ENCODE results near the gene ISCU. TPM values are rescaled to one million over a fixed set of nuclear protein-coding genes. Genes with fewer than 3 reads are reported as not detected.

Gene ISCU
- total RNA-seq, 1 donor, result 184 TPM

- Histone ChIP-seq H4K20me1 (ENCODE audit: insufficient read depth, low read length) (no peaks in the 10 kb centered on the region), H3K27ac (ENCODE audit: low read depth, low read length) (no peak overlapping the region), H3K4me2 (ENCODE audit: insufficient read depth, low read length) (no peak overlapping the region), H3K79me2 (ENCODE audit: insufficient read depth, low read length) (peaks cover 22% of the 10 kb centered on the region), H2AFZ (ENCODE audit: low read length) (no peak overlapping the region), H3K36me3 (ENCODE audit: insufficient read depth, low read length) (peaks cover 54% of the 10 kb centered on the region), H3K4me1 (ENCODE audit: insufficient read depth, low read length) (peaks cover 8% of the 10 kb centered on the region), H3K9me3 (ENCODE audit: low read depth, low read length) (no peaks in the 10 kb centered on the region), H3K27me3 (ENCODE audit: insufficient read depth, low read length) (no peaks in the 10 kb centered on the region), H3K4me3 (ENCODE audit: insufficient read depth, low read length) (no peak overlapping the region)
- DNase-seq (ENCODE audit: insufficient read length, low spot score, missing footprints), result no peak
- no peak for TF ChIP-seq CTCF (IDR thresholded peaks at IDR 0.05; ENCODE audit: extremely low read depth, low read depth, low read length)
These were observed 44.2 kb upstream of the ISCU start for GRCh38 chr12:108518101-108518715.

- Histone ChIP-seq H3K79me2 (ENCODE audit: insufficient read depth, low read length) (peaks cover 22% of the 10 kb centered on the region), H3K4me2 (ENCODE audit: insufficient read depth, low read length) (no peak overlapping the region), H3K36me3 (ENCODE audit: insufficient read depth, low read length) (peaks cover 61% of the 10 kb centered on the region), H3K27ac (ENCODE audit: low read depth, low read length) (no peak overlapping the region), H3K4me1 (ENCODE audit: insufficient read depth, low read length) (peaks cover 8% of the 10 kb centered on the region), H3K4me3 (ENCODE audit: insufficient read depth, low read length) (no peak overlapping the region), H2AFZ (ENCODE audit: low read length) (no peak overlapping the region), H4K20me1 (ENCODE audit: insufficient read depth, low read length) (no peaks in the 10 kb centered on the region), H3K9me3 (ENCODE audit: low read depth, low read length) (no peaks in the 10 kb centered on the region), H3K27me3 (ENCODE audit: insufficient read depth, low read length) (no peaks in the 10 kb centered on the region)
- no peak for TF ChIP-seq CTCF (IDR thresholded peaks at IDR 0.05; ENCODE audit: extremely low read depth, low read depth, low read length)
- DNase-seq (ENCODE audit: insufficient read length, low spot score, missing footprints), result no peak
These were observed 43.5 kb upstream of the ISCU start for GRCh38 chr12:108518716-108519496.

- no peak for DNase-seq (ENCODE audit: insufficient read length, low spot score, missing footprints)
- H3K36me3 ChIP-seq (ENCODE audit: insufficient read depth, low read length), result peaks cover 68% of the 10 kb centered on the region
- H3K4me2 ChIP-seq (ENCODE audit: insufficient read depth, low read length), result no peak overlapping the region
- H3K9me3 ChIP-seq (ENCODE audit: low read depth, low read length), result no peaks in the 10 kb centered on the region
- H3K79me2 ChIP-seq (ENCODE audit: insufficient read depth, low read length), result peaks cover 27% of the 10 kb centered on the region
- H3K4me3 ChIP-seq (ENCODE audit: insufficient read depth, low read length), result no peak overlapping the region
- no peak overlapping the region for H2AFZ ChIP-seq (ENCODE audit: low read length)
- no peak overlapping the region for H3K27ac ChIP-seq (ENCODE audit: low read depth, low read length)
- no peaks in the 10 kb centered on the region for H3K27me3 ChIP-seq (ENCODE audit: insufficient read depth, low read length)
- H4K20me1 ChIP-seq (ENCODE audit: insufficient read depth, low read length), result no peaks in the 10 kb centered on the region
- no peak for TF ChIP-seq CTCF (IDR thresholded peaks at IDR 0.05; ENCODE audit: extremely low read depth, low read depth, low read length)
- peaks cover 8% of the 10 kb centered on the region for H3K4me1 ChIP-seq (ENCODE audit: insufficient read depth, low read length)
These were observed 42.8 kb upstream of the ISCU start for GRCh38 chr12:108519558-108519957.

- Histone ChIP-seq H3K36me3 (ENCODE audit: insufficient read depth, low read length) (peaks cover 91% of the 10 kb centered on the region), H3K4me2 (ENCODE audit: insufficient read depth, low read length) (no peak overlapping the region), H3K27me3 (ENCODE audit: insufficient read depth, low read length) (no peaks in the 10 kb centered on the region)
These were observed 39.0 kb upstream of the ISCU start for GRCh38 chr12:108523365-108523764.

More at GRCh38 chr12:108523365-108523764, 39.0 kb upstream of the ISCU start:
- Histone ChIP-seq H2AFZ (ENCODE audit: low read length) (no peak overlapping the region), H4K20me1 (ENCODE audit: insufficient read depth, low read length) (peaks cover 15% of the 10 kb centered on the region), H3K9me3 (ENCODE audit: low read depth, low read length) (no peaks in the 10 kb centered on the region), H3K79me2 (ENCODE audit: insufficient read depth, low read length) (peaks cover 17% of the 10 kb centered on the region), H3K27ac (ENCODE audit: low read depth, low read length) (no peak overlapping the region), H3K4me1 (ENCODE audit: insufficient read depth, low read length) (peaks cover 10% of the 10 kb centered on the region), H3K4me3 (ENCODE audit: insufficient read depth, low read length) (no peak overlapping the region)
- no peak for TF ChIP-seq CTCF (IDR thresholded peaks at IDR 0.05; ENCODE audit: extremely low read depth, low read depth, low read length)
- no peak for DNase-seq (ENCODE audit: insufficient read length, low spot score, missing footprints)

Data from osteoblast (primary cell).